ENCODE measurements around the gene NFAT5.
"Not testable (repeated sequence)": the region's sequence is repeated elsewhere in the genome, so short reads cannot be mapped to it uniquely, and the experiment has no call there.

The NFAT5 gene

DNA sequence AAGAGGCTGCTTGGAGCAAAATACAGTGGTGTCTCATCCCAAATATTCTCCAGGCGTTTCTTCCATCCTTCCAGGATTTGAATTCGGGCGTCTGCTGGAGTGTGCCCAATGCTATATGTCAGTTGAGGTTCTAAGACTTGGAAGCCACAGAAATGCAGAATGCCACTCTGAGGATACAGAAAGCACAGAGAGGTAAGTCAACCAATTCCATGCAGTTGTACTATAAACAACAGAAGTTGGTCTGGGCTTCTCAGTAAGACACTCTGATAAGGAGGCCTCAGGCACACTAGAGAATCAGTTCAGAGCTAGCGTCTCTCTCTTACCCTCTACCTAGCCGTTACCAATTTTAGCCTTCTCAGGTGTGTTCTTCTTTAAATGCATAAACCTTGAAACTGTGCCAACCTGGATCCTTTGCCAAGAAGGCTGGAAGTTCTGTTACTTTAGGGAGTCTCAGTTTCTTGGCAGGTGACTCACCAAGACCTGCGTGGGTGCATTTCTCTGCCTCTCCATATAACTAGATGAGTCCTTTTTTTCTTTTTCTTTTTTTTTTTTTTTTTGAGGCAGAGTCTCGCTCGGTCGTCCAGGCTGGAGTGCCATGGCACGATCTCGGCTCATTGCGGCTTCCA is 145.5 kb downstream of the NFAT5 start:
- no peak overlapping the region for H3K27ac Mint-ChIP-seq
- peaks cover 13% of the 10 kb centered on the region for H3K36me3 Mint-ChIP-seq
- ATAC-seq, result no peak
- no peaks in the 10 kb centered on the region for H3K27me3 Mint-ChIP-seq
- H3K9me3 Mint-ChIP-seq, result no peaks in the 10 kb centered on the region
- H3K4me1 Mint-ChIP-seq, result no peaks in the 10 kb centered on the region
- no peak overlapping the region for H3K4me3 Mint-ChIP-seq

DNA sequence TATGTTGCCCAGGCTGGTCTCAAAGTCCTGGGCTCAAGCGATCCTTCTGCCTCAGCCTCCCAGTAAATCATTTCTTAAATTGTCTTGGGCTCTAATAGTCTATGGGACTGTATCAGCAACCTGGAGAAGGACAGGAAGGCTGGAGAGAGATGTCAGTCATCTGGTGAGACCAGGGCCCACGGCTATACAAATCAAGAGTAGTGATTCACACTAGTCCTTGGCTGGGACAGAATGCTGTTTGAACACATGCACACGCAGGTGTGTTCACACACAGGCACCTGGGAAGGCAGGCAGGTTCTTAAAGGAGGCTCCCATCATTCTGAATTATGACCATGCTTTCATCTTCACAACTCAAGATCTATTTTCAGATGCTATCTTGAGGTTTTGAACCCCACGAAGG is 146.5 kb downstream of the NFAT5 start:
- H3K36me3 Mint-ChIP-seq, result peaks cover 20% of the 10 kb centered on the region
- H3K9me3 Mint-ChIP-seq, result no peaks in the 10 kb centered on the region
- H3K27me3 Mint-ChIP-seq, result no peaks in the 10 kb centered on the region
- ATAC-seq, result no peak
- no peak overlapping the region for H3K27ac Mint-ChIP-seq
- no peak overlapping the region for H3K4me3 Mint-ChIP-seq
- H3K4me1 Mint-ChIP-seq, result no peaks in the 10 kb centered on the region

- H3K27ac Mint-ChIP-seq, result no peak overlapping the region
- peaks cover 25% of the 10 kb centered on the region for H3K36me3 Mint-ChIP-seq
- no peak for ATAC-seq
- no peaks in the 10 kb centered on the region for H3K27me3 Mint-ChIP-seq
- no peaks in the 10 kb centered on the region for H3K9me3 Mint-ChIP-seq
- no peaks in the 10 kb centered on the region for H3K4me1 Mint-ChIP-seq
- H3K4me3 Mint-ChIP-seq, result no peak overlapping the region
Observed at GRCh38 chr16:69712914-69713581, 147.3 kb downstream of the NFAT5 start.

DNA sequence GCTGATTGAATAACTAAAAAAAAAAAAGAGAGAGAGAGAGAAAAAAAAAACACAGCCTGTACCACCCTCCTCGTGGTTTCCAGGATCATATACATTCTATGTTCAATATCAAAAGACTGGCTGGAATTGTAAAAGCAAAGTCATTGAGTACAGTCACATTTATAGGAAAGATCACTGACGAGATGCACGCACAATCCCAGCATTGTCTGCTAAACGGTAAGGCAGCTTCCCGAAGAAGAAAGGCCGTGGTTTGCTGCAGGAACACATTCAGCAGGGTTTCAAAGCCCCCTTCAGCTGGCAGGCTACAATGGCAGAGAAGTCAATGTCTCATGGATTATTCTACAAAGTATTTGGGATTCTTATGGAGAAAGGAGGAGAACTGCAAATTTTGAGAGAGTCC is 151.3 kb downstream of the NFAT5 start:
- Mint-ChIP-seq H3K27ac (no peak overlapping the region), H3K4me1 (no peaks in the 10 kb centered on the region), H3K27me3 (no peaks in the 10 kb centered on the region), H3K4me3 (no peak overlapping the region), H3K36me3 (peaks cover 29% of the 10 kb centered on the region), H3K9me3 (no peaks in the 10 kb centered on the region)
- ATAC-seq, result no peak

GRCh38 chr16:69718111-69718764 is 152.5 kb downstream of the NFAT5 start:
- no peaks in the 10 kb centered on the region for H3K9me3 Mint-ChIP-seq
- ATAC-seq, result no peak
- H3K27ac Mint-ChIP-seq, result no peak overlapping the region
- H3K36me3 Mint-ChIP-seq, result peaks cover 29% of the 10 kb centered on the region
- no peaks in the 10 kb centered on the region for H3K27me3 Mint-ChIP-seq
- no peak overlapping the region for H3K4me3 Mint-ChIP-seq
- no peaks in the 10 kb centered on the region for H3K4me1 Mint-ChIP-seq

DNA sequence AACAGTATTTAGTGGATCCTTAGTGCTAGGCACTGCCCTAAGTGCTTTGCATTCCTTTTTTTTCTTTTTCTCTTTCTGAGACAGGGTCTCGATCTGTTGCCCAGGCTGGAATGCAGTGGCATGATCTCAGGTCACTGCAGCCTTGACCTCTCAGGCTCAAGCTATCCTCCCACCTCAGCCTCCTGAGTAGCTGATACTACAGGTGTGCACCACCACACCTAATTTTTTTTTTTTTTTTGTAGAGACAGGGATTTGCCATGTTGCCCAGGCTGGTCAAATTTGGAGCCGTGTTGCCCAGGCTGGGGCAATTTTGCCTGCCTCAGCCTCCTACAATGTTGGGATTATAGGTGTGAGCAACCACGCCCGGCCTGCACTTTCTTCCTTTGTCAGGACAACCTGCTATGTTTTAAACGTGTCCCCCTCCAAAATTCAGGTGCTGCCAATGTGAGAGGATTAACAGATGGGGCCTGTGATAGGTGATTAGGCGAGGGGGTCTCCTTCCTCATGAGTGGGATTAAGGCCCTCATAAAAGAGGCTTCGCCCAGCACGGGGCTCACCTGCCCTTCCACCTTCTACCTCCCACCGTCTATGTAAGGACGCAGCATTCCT is 155.2 kb downstream of the NFAT5 start:
- no peaks in the 10 kb centered on the region for H3K9me3 Mint-ChIP-seq
- H3K27me3 Mint-ChIP-seq, result no peaks in the 10 kb centered on the region
- H3K27ac Mint-ChIP-seq, result no peak overlapping the region
- peaks cover 21% of the 10 kb centered on the region for H3K36me3 Mint-ChIP-seq
- H3K4me3 Mint-ChIP-seq, result no peak overlapping the region
- no peaks in the 10 kb centered on the region for H3K4me1 Mint-ChIP-seq
- no peak for ATAC-seq

- Mint-ChIP-seq H3K27ac (no peak overlapping the region), H3K36me3 (peaks cover 21% of the 10 kb centered on the region), H3K9me3 (no peaks in the 10 kb centered on the region), H3K4me3 (no peak overlapping the region), H3K27me3 (no peaks in the 10 kb centered on the region), H3K4me1 (peaks cover 4% of the 10 kb centered on the region)
- no peak for ATAC-seq
Observed at GRCh38 chr16:69721441-69721957, 155.7 kb downstream of the NFAT5 start.

DNA sequence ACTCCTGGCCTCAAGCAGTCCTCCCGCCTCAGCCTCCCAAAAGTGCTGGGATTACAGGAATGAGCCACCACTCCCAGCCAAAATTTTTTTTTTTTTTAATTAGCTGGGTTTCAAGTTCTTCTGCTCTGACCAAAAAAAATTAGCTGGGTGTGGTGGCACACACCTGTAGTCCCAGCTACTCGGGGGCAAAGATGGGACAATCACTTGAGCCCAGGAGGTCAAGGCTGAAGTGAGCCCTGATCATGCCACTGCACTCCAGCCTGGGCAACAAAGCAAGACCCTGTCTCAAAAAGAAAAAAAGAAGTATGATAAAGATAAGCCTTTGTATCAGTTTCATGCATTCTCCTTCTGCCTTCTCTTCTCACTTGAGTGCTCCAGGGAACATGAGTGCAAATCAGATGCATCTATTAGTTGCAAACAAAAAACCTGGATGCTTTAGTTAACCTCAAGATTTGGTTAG is 158.7 kb downstream of the NFAT5 start:
- no peak for ATAC-seq
- Mint-ChIP-seq H3K27me3 (no peaks in the 10 kb centered on the region), H3K36me3 (peaks cover 6% of the 10 kb centered on the region), H3K27ac (peak overlapping the region; percentile 91), H3K4me3 (no peak overlapping the region), H3K9me3 (no peaks in the 10 kb centered on the region), H3K4me1 (peaks cover 19% of the 10 kb centered on the region)

GRCh38 chr16:69724981-69725479 is 159.3 kb downstream of the NFAT5 start:
- Mint-ChIP-seq H3K27ac (peak overlapping the region; percentile 91), H3K4me1 (peaks cover 19% of the 10 kb centered on the region), H3K4me3 (peak overlapping the region; percentile 92), H3K27me3 (no peaks in the 10 kb centered on the region), H3K36me3 (peaks cover 6% of the 10 kb centered on the region), H3K9me3 (no peaks in the 10 kb centered on the region)
- no peak for ATAC-seq

DNA sequence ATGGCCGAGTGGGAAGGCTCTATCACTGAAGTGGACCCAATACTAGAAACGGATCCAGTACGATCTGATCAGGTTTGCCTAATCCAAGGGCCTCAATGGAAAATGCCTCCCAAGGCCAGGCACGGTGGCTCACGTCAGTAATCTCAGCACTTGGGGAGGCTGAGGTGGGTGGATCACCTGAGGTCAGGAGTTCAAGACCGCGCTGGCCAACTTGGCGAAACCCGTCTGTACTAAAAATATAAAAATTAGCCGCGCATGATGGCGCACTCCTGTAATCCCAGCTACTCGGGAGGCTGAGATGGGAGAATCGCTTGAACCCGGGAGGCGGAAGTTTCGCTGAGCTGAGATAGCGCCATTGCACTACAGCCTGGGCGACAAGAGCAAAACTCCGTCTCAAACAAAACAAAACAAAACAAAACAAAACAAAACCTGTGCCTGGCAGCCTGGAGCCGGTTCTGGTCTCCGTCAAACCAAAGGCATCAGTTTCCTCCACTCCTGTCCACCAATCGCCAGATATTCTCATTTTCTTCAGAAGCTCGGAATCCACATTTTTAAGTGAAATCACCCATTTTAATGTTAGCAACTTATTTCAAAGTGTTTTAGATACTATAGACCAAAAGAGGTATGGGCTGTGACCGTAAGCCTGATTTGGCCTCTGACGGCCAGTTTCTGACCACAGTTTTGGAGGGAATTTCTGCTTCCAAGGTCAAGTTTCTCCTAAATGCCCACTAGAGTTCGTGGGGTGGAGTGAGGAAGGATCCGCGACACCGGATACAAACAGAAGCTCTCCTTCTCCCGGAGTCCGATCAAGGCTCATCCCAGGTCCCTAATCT is 159.9 kb downstream of the NFAT5 start:
- Mint-ChIP-seq H3K4me1 (peaks cover 19% of the 10 kb centered on the region), H3K9me3 (no peaks in the 10 kb centered on the region), H3K4me3 (peak overlapping the region; percentile 92), H3K36me3 (peaks cover 6% of the 10 kb centered on the region), H3K27me3 (no peaks in the 10 kb centered on the region), H3K27ac (peak overlapping the region; percentile 91)
- no peak for ATAC-seq

GRCh38 chr16:69726313-69727060 is 160.7 kb downstream of the NFAT5 start, which contains the start of gene NQO1:
Gene NQO1, minus strand, starts transcription at chr16:69726560. Its CDS starts 121 bp downstream, at chr16:69726439.
- Mint-ChIP-seq H3K27me3 (no peaks in the 10 kb centered on the region), H3K4me1 (peaks cover 19% of the 10 kb centered on the region), H3K9me3 (no peaks in the 10 kb centered on the region), H3K36me3 (peaks cover under 1% of the 10 kb centered on the region), H3K4me3 (peak within 1 kb of the TSS; percentile 92), H3K27ac (peak within 1 kb of the TSS; percentile 91)
- ATAC-seq, result peak; percentile 100

GRCh38 chr16:69727916-69728270 is 162.1 kb downstream of the NFAT5 start:
- no peaks in the 10 kb centered on the region for H3K36me3 Mint-ChIP-seq
- H3K9me3 Mint-ChIP-seq, result no peaks in the 10 kb centered on the region
- no peak for ATAC-seq
- no peak overlapping the region for H3K4me3 Mint-ChIP-seq
- H3K27ac Mint-ChIP-seq, result peak overlapping the region; percentile 91
- H3K4me1 Mint-ChIP-seq, result peaks cover 19% of the 10 kb centered on the region
- no peaks in the 10 kb centered on the region for H3K27me3 Mint-ChIP-seq

GRCh38 chr16:69729030-69729429 is 163.3 kb downstream of the NFAT5 start:
- not testable (repeated sequence) for H3K36me3 Mint-ChIP-seq, H3K4me3 Mint-ChIP-seq, H3K9me3 Mint-ChIP-seq, ATAC-seq, H3K27me3 Mint-ChIP-seq, H3K27ac Mint-ChIP-seq
- H3K4me1 Mint-ChIP-seq, result peaks cover 19% of the 10 kb centered on the region

- ATAC-seq, H3K27ac Mint-ChIP-seq, H3K9me3 Mint-ChIP-seq, H3K36me3 Mint-ChIP-seq, H3K4me3 Mint-ChIP-seq, H3K27me3 Mint-ChIP-seq: not testable (repeated sequence)
- peaks cover 17% of the 10 kb centered on the region for H3K4me1 Mint-ChIP-seq
Observed at GRCh38 chr16:69731280-69731679, 165.5 kb downstream of the NFAT5 start.

All from stimulated activated memory B cell treated with anti-CD40 and anti-IgM and Interleukin-4, amounts not matched to agents 10 μg/mL and 1 μg/mL and 100 μg/mL, for 72 hours (primary cell).